22Rv1 (cell line): ENCODE measurements around the gene AGAP1.

Experiments
- H3K27ac ChIP-seq: fragments of 450-650 bp; 2 replicates; pipeline ENCODE4 v1.5.1; 2017
- ZFX ChIP-seq: fragments of 450-650 bp; IDR thresholded peaks from 2 replicates; pipeline ENCODE4 v1.6.1; 2017; ENCODE audit warnings: antibody characterized with exemption, borderline replicate concordance
- TF ChIP-seq, protein P1 (sequence below): fragments of 450-650 bp; IDR thresholded peaks from 2 replicates; pipeline ENCODE4 v1.5.1; 2017; ENCODE audit warnings: mild to moderate bottlenecking

AGAP1 gene

DNA sequence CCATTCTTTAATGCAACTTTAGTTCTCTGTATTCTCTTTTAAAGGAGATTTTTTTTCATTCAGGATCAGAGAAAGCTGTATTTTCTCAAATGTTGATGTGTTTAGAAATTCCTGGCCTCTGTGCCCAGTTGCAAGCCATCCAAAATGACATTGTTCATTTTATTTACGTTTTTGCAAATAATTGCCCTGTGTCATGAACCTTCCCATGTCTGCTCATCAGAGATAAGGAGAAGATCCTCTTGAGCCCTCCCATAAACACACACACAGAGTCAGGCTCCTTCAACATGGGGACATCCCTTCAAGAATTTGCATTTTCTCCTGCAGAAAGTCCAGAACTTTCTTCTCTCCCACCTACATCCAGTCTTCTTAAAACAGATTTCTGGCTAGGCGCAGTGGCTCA is 415.5 kb downstream of the AGAP1 start:
- no peak overlapping the region for H3K27ac ChIP-seq
- TF ChIP-seq ZFX = no peak
- TF ChIP-seq, protein P1, sequence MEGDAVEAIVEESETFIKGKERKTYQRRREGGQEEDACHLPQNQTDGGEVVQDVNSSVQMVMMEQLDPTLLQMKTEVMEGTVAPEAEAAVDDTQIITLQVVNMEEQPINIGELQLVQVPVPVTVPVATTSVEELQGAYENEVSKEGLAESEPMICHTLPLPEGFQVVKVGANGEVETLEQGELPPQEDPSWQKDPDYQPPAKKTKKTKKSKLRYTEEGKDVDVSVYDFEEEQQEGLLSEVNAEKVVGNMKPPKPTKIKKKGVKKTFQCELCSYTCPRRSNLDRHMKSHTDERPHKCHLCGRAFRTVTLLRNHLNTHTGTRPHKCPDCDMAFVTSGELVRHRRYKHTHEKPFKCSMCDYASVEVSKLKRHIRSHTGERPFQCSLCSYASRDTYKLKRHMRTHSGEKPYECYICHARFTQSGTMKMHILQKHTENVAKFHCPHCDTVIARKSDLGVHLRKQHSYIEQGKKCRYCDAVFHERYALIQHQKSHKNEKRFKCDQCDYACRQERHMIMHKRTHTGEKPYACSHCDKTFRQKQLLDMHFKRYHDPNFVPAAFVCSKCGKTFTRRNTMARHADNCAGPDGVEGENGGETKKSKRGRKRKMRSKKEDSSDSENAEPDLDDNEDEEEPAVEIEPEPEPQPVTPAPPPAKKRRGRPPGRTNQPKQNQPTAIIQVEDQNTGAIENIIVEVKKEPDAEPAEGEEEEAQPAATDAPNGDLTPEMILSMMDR = no peak

DNA sequence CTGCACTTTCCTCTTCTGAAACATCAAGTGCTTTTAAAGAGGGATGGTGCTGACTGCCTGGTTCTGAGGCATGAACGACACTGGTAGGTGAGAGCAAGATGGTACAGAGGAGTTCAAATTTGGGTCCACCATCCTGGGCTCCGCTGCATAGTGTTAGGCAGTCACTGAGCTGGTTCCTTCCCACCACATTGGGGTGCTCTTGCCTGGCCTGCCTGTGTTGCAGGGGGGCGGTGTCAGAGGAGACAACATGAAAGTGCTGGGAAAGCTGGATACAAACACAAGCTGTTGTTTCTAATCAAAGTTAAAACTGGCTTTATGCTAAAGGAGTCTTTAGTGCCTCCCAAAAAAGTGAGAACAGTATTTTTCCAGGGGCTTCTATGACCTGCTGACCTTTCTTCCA is 416.2 kb downstream of the AGAP1 start:
- TF ChIP-seq, protein P1 = no peak
- no peak for TF ChIP-seq ZFX
- no peak overlapping the region for H3K27ac ChIP-seq

DNA sequence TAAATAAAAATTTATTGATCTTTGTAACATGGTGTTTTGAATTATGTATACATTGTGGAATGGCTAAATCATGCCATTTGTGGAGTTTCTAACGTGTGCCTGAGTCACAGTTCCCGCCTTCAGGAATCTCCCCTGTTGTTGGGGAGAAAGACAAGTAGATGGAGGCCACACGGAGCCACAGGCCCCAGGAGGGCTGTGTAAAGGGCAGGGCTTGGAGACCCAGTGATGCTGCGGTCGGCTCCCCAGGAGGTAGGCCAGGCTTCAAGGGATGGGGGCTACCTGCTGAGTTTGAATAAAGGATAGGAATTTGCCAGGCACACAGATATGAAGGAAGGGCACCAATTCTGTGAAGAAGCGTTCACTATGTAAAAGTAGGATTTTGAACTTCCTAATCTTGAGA is 417.3 kb downstream of the AGAP1 start:
- H3K27ac ChIP-seq = no peak overlapping the region
- TF ChIP-seq, protein P1 = no peak
- no peak for TF ChIP-seq ZFX

DNA sequence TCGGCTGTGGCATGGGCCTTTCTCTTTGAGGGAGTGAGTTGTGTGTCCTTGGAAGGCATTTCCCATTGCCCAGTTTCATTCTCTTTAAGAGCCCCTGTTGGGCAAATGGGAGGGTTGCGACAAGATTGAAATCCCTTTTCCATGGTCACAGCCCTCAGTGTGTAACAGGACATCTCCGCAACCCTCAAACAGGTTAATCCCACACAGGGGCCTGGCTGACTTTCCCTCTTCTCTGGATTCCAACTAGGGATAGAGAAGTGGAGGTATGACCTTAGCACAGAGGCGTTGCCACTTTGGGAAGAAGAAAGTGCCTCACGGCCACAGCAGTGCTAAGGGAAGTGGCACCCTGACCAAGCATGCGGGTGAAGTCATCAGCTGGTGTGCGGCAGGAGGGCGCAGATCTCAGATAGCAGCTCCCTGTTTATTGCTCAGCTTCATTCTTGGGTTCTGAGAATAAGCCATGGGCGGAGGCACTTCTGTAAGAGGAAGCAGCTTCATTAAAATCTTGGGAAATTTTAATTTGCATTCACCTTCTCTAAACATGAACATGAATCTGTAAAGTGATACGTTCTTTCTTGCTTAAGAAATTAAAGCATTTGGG is 417.9 kb downstream of the AGAP1 start:
- no peak overlapping the region for H3K27ac ChIP-seq
- TF ChIP-seq ZFX = no peak
- TF ChIP-seq, protein P1 = no peak

DNA sequence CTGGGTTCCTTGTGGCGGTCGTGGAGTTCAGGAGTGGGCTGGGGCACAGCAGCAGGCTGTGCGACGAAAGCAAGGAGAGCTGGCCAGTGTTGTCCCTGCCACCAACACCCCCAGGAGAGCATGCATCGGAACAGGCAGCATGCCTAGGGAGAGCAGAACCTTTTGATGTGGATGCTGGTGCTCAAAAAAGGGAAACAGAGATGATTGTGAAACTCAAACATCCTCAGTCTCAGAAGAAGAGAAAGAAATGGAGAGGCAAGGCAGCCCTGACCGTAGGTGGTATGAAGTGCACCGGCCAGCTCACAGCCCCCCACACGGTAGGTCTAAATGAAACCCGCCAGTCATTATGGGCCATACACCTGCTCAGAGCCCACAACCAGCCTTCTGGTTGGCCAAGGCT is 420.9 kb downstream of the AGAP1 start:
- no peak overlapping the region for H3K27ac ChIP-seq
- TF ChIP-seq, protein P1 = no peak
- no peak for TF ChIP-seq ZFX

DNA sequence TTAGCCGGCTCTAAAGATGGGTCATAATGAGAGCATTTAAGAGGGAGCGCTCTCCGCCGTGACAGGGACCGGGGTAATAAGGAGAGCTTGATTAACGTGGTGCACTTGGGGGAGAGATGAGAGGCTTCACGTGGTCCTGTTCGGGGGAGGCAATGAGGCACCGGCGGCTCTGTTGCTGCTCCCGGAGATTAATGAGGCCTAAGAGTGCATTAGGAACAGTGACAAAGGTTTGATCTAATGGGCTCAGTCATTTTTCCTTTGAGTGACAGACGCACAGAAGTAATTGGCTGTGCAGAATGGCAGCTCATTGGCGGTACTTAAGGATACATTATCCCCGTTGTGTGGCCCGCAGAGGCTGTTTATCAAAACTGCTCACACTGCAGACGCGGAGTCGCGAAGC is 423.7 kb downstream of the AGAP1 start:
- TF ChIP-seq ZFX = no peak
- TF ChIP-seq, protein P1 = no peak
- H3K27ac ChIP-seq = no peak overlapping the region

DNA sequence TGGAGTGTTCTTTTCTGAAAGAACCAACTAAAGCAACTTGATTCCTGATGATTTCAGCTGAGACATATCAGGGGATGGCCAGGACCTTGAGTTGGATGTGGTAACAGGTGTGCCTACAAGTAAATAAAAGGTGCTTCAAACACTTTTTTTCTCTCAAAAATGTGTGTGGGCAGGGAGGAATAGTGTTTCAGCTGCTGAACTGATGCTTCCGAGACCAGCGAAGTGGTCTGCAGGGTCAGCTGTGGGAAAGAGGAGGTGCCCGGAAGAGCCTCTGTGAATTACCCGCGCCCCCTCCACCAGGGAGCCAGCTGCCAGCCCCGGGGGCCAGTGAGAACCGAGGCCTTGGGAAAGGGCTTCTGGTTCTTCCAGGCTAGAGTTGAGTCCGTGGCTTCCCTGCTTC is 425.0 kb downstream of the AGAP1 start:
- TF ChIP-seq, protein P1 = no peak
- no peak for TF ChIP-seq ZFX

More for the DNA sequence above, 425.0 kb downstream of the AGAP1 start:
- no peak overlapping the region for H3K27ac ChIP-seq
